GM23338 (cell line): Measurements from ENCODE around the gene ALPL. TPM values are rescaled to one million over a fixed set of nuclear protein-coding genes. Genes with fewer than 3 reads are reported as not detected.

Source experiments
- ATAC-seq: fragments of 200-7000 bp; cut with Tn5 transposase; 3 replicates; pipeline ENCODE4 v1.9.1; 2020
- DNase-seq: peaks from one replicate; pipeline ENCODE4 v3.0.0-alpha.2; 2015; ENCODE audit warnings: low spot score
- H2AFZ ChIP-seq: fragments of 200-600 bp; sonication (generic); 2 replicates; pipeline ENCODE4 v1.8.0; 2016; ENCODE audit warnings: antibody characterized with exemption, mild to moderate bottlenecking, moderate library complexity
- H3F3A ChIP-seq: fragments of 200-600 bp; sonication (generic); replicated peaks from 2 replicates; pipeline ENCODE4 v1.8.0; 2017; ENCODE audit warnings: antibody characterized with exemption, mixed run types, low read depth
- H3K27ac ChIP-seq: fragments of 200-600 bp; sonication (generic); 2 replicates; pipeline ENCODE4 v1.6.1; 2016; ENCODE audit warnings: low read depth
- H3K27me3 ChIP-seq: fragments of 200-600 bp; sonication (generic); 2 replicates; pipeline ENCODE4 v1.8.0; 2016; ENCODE audit warnings: mild to moderate bottlenecking, mixed run types, moderate library complexity; ENCODE audit not compliant: insufficient read depth
- H3K36me3 ChIP-seq: fragments of 200-600 bp; sonication (generic); 2 replicates; pipeline ENCODE4 v1.8.0; 2016; ENCODE audit warnings: mild to moderate bottlenecking; ENCODE audit not compliant: insufficient read depth
- H3K4me1 ChIP-seq: fragments of 200-600 bp; sonication (generic); 2 replicates; pipeline ENCODE4 v1.8.0; 2016; ENCODE audit warnings: mild to moderate bottlenecking, moderate library complexity; ENCODE audit not compliant: insufficient read depth
- H3K4me2 ChIP-seq: fragments of 200-600 bp; sonication (generic); 2 replicates; pipeline ENCODE4 v1.7.1; 2017; ENCODE audit warnings: mixed run types
- H3K4me3 ChIP-seq: fragments of 200-600 bp; sonication (generic); 2 replicates; pipeline ENCODE4 v1.6.1; 2016; ENCODE audit warnings: mixed run types
- H3K79me2 ChIP-seq: fragments of 200-600 bp; sonication (generic); replicated peaks from 2 replicates; pipeline ENCODE4 v1.8.0; 2017; ENCODE audit warnings: mild to moderate bottlenecking; ENCODE audit not compliant: insufficient read depth
- H3K9me2 ChIP-seq: fragments of 200-600 bp; sonication (generic); 2 replicates; pipeline ENCODE4 v1.8.0; 2017; ENCODE audit not compliant: insufficient read depth
- H4K20me1 ChIP-seq: fragments of 200-600 bp; sonication (generic); replicated peaks from 2 replicates; pipeline ENCODE4 v1.8.0; 2017; ENCODE audit warnings: mild to moderate bottlenecking; ENCODE audit not compliant: insufficient read depth
- H3K27ac Mint-ChIP-seq: 2 replicates; pipeline ENCODE4 v1.8.0; 2020; ENCODE audit warnings: inconsistent platforms, mild to moderate bottlenecking, moderate library complexity, mixed read lengths
- H3K27me3 Mint-ChIP-seq: 3 replicates; pipeline ENCODE4 v1.8.0; 2022; ENCODE audit warnings: low read depth, mild to moderate bottlenecking, moderate library complexity, mixed read lengths, inconsistent platforms; ENCODE audit not compliant: insufficient read depth, poor library complexity
- H3K36me3 Mint-ChIP-seq: 3 replicates; pipeline ENCODE4 v1.8.0; 2021; ENCODE audit warnings: low read depth, mild to moderate bottlenecking, inconsistent platforms, moderate library complexity, mixed read lengths
- H3K4me1 Mint-ChIP-seq: 3 replicates; pipeline ENCODE4 v1.8.0; 2020; ENCODE audit warnings: mild to moderate bottlenecking, inconsistent platforms, mixed read lengths
- H3K4me3 Mint-ChIP-seq: 3 replicates; pipeline ENCODE4 v1.8.0; 2021; ENCODE audit warnings: moderate library complexity, mild to moderate bottlenecking, inconsistent platforms, mixed read lengths
- H3K9me3 Mint-ChIP-seq: 3 replicates; pipeline ENCODE4 v1.8.0; 2020; ENCODE audit warnings: moderate library complexity, mild to moderate bottlenecking, inconsistent platforms, mixed read lengths
- EZH2 ChIP-seq: fragments of 200-600 bp; sonication (generic); IDR thresholded peaks from one replicate; pipeline ENCODE4 v1.8.0; 2017; ENCODE audit warnings: antibody characterized with exemption, mild to moderate bottlenecking, low read depth; ENCODE audit not compliant: unreplicated experiment
- JUNB ChIP-seq: IDR thresholded peaks from one replicate; pipeline ENCODE4 v1.6.1; 2016; ENCODE audit warnings: antibody characterized with exemption; ENCODE audit not compliant: unreplicated experiment
- ZNF114 ChIP-seq: fragments of 250-450 bp; sonication (Bioruptor Pico); IDR thresholded peaks from 2 replicates; pipeline ENCODE4 v1.5.0; 2020; ENCODE audit warnings: mild to moderate bottlenecking, moderate library complexity
- ZNF331 ChIP-seq: fragments of 250-450 bp; sonication (Bioruptor Pico); IDR thresholded peaks from 2 replicates; pipeline ENCODE4 v1.5.0; 2020; ENCODE audit warnings: low read depth, mild to moderate bottlenecking, moderate library complexity
- polyA plus RNA-seq: library from polyadenylated mRNA; unstranded; fragments of >200 nt; fragmentation: Nextera tagmentation; extraction: Ambion mirVana; gene quantifications from 2 replicates; pipeline ENCODE4 v1.2.1, GENCODE V29; 2016
- total RNA-seq: library from RNA; depleted of rRNA; stranded (reverse); fragments of >200 nt; shearing (Covaris generic); gene quantifications from 2 replicates; pipeline ENCODE4 v1.2.3, GENCODE V29; 2014
- TF ChIP-seq, protein P1 (sequence below): fragments of 250-450 bp; sonication (Bioruptor Pico); IDR thresholded peaks from 2 replicates; pipeline ENCODE4 v1.5.0; 2020; ENCODE audit warnings: mild to moderate bottlenecking, moderate library complexity
- TF ChIP-seq, protein P2 (sequence below): IDR thresholded peaks from 2 replicates; pipeline ENCODE4 v1.6.1; 2016; ENCODE audit warnings: antibody characterized with exemption

Gene ALPL
- total and polyA plus RNA-seq, 2 experiments from 2014 or later: 116 to 187 TPM

DNA sequence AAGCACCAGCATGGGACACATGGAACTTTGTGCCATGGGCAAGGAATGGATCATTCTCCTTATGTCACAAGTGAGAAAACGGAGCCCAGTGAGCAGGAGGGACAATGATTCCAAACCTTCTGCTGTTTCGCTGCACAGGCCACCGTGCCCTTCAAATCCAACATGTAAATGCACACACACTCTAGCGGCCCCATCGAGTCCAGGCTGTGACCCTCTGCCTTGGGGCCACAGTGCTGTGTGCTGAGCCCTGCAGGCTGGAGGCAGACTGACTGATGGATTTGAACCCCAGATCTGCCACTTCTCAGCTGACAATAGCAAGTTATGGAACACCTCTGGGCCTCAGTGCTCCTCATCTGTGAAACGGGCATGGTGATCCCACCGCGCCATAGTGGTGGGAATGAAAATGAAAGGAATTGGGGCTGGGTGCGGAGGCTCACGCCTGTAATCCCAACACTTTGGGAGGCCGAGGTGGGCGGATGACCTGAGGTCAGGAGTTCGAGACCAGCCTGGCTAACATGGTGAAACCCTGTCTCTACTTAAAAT, 63.6 kb downstream of the ALPL start (continued):
- TF ChIP-seq, protein P1, sequence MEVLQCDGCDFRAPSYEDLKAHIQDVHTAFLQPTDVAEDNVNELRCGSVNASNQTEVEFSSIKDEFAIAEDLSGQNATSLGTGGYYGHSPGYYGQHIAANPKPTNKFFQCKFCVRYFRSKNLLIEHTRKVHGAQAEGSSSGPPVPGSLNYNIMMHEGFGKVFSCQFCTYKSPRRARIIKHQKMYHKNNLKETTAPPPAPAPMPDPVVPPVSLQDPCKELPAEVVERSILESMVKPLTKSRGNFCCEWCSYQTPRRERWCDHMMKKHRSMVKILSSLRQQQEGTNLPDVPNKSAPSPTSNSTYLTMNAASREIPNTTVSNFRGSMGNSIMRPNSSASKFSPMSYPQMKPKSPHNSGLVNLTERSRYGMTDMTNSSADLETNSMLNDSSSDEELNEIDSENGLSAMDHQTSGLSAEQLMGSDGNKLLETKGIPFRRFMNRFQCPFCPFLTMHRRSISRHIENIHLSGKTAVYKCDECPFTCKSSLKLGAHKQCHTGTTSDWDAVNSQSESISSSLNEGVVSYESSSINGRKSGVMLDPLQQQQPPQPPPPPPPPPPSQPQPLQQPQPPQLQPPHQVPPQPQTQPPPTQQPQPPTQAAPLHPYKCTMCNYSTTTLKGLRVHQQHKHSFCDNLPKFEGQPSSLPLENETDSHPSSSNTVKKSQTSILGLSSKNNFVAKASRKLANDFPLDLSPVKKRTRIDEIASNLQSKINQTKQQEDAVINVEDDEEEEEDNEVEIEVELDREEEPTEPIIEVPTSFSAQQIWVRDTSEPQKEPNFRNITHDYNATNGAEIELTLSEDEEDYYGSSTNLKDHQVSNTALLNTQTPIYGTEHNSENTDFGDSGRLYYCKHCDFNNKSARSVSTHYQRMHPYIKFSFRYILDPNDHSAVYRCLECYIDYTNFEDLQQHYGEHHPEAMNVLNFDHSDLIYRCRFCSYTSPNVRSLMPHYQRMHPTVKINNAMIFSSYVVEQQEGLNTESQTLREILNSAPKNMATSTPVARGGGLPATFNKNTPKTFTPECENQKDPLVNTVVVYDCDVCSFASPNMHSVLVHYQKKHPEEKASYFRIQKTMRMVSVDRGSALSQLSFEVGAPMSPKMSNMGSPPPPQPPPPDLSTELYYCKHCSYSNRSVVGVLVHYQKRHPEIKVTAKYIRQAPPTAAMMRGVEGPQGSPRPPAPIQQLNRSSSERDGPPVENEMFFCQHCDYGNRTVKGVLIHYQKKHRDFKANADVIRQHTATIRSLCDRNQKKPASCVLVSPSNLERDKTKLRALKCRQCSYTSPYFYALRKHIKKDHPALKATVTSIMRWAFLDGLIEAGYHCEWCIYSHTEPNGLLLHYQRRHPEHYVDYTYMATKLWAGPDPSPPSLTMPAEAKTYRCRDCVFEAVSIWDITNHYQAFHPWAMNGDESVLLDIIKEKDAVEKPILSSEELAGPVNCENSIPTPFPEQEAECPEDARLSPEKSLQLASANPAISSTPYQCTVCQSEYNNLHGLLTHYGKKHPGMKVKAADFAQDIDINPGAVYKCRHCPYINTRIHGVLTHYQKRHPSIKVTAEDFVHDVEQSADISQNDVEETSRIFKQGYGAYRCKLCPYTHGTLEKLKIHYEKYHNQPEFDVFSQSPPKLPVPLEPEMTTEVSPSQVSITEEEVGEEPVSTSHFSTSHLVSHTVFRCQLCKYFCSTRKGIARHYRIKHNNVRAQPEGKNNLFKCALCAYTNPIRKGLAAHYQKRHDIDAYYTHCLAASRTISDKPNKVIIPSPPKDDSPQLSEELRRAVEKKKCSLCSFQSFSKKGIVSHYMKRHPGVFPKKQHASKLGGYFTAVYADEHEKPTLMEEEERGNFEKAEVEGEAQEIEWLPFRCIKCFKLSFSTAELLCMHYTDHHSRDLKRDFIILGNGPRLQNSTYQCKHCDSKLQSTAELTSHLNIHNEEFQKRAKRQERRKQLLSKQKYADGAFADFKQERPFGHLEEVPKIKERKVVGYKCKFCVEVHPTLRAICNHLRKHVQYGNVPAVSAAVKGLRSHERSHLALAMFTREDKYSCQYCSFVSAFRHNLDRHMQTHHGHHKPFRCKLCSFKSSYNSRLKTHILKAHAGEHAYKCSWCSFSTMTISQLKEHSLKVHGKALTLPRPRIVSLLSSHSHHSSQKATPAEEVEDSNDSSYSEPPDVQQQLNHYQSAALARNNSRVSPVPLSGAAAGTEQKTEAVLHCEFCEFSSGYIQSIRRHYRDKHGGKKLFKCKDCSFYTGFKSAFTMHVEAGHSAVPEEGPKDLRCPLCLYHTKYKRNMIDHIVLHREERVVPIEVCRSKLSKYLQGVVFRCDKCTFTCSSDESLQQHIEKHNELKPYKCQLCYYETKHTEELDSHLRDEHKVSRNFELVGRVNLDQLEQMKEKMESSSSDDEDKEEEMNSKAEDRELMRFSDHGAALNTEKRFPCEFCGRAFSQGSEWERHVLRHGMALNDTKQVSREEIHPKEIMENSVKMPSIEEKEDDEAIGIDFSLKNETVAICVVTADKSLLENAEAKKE (CRISPR knock-in tag): no peak
- TF ChIP-seq, protein P2, sequence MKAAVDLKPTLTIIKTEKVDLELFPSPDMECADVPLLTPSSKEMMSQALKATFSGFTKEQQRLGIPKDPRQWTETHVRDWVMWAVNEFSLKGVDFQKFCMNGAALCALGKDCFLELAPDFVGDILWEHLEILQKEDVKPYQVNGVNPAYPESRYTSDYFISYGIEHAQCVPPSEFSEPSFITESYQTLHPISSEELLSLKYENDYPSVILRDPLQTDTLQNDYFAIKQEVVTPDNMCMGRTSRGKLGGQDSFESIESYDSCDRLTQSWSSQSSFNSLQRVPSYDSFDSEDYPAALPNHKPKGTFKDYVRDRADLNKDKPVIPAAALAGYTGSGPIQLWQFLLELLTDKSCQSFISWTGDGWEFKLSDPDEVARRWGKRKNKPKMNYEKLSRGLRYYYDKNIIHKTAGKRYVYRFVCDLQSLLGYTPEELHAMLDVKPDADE: no peak
- TF ChIP-seq ZNF331 (no peak), EZH2 (no peak)

DNA sequence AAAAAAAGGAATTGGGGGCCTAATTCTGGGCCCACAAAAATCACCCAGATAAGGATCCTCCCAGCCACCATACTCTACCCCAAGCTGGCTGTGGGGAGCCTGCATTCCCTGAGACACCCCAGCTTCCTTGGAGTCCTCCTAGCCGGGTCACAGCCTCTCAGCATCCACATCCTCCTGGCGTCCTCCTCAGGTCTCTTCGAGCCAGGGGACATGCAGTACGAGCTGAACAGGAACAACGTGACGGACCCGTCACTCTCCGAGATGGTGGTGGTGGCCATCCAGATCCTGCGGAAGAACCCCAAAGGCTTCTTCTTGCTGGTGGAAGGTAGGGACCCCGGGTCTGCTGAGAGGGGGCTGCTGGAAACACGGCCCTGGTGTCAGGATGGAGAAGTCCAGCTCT, 64.3 kb downstream of the ALPL start:
- Histone ChIP-seq H3K36me3 (no peaks in the 10 kb centered on the region), H3K27me3 (no peaks in the 10 kb centered on the region), H3K27ac (peak overlapping the region; percentile 27; the same call in 1 of the 2 replicates), H2AFZ (no peak overlapping the region), H3K4me3 (no peak overlapping the region), H3K4me2 (no peak overlapping the region), H3K9me2 (no peaks in the 10 kb centered on the region), H4K20me1 (0 out of 2 replicates have a peak, but pooled peaks cover 3% of the 10 kb centered on the region), H3K4me1 (peaks cover 6% of the 10 kb centered on the region; the same call in 1 of the 2 replicates), H3F3A (no peaks in the 10 kb centered on the region), H3K79me2 (no peaks in the 10 kb centered on the region)
- Mint-ChIP-seq H3K36me3 (peaks cover 14% of the 10 kb centered on the region), H3K27me3 (peaks cover 14% of the 10 kb centered on the region), H3K27ac (no peak overlapping the region), H3K9me3 (no peaks in the 10 kb centered on the region), H3K4me1 (peaks cover 8% of the 10 kb centered on the region), H3K4me3 (no peak overlapping the region)
- no peak for DNase-seq
- no peak for ATAC-seq
- TF ChIP-seq JUNB (no peak), ZNF114 (no peak)
- TF ChIP-seq, protein P2: no peak
